GM12872 (cell line): Measurements from ENCODE around the gene MRGPRD.

Source experiments
- CTCF ChIP-seq: IDR thresholded peaks from 3 replicates; pipeline ENCODE4 v1.5.1; 2011; ENCODE audit warnings: low read depth, mild to moderate bottlenecking, low read length, moderate library complexity; ENCODE audit not compliant: insufficient read depth

MRGPRD gene

DNA sequence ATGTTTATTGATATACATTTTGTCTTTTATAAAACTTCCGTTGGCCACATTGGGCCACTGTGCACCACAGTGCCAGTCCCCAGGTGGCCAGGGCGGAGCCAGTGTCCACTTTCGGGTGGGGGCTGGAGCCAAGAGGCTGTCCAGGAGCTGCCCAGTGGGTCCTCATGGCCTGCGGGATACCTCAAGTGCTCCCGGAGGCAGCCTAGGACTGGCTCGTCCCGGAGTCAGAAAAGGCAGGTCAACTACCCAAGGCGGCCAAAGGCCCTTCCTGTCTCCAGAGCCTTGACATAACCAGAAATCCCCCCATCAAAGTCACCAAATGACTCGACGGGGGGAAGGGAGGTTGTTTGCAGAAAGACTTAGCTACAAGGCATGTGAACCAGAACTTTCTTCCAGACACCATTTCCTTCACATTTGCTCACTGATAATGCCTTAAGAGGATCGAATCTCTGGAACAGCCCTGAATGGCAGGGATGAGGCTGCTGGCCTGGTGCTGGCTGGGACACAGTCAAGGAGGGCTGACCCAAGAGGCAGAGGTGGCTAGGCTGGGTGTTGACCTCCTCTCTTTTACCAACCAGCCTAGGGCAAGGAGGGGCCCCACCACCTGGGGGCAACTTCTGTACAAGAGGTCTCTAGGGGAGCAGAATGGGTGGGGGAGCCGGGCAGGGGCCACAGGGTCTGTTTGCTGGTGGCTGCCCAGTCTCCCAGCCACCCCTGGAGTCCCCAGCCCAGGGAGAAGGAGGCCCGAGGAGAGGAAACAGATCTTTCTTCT, 23.8 kb upstream of the MRGPRD start:
- TF ChIP-seq CTCF: no peak

GRCh38 chr11:69003866-69004367, 23.1 kb upstream of the MRGPRD start:
- no peak for TF ChIP-seq CTCF

GRCh38 chr11:69003301-69003865, 22.6 kb upstream of the MRGPRD start:
- no peak for TF ChIP-seq CTCF

GRCh38 chr11:69002570-69003231, 21.9 kb upstream of the MRGPRD start:
- no peak for TF ChIP-seq CTCF

DNA sequence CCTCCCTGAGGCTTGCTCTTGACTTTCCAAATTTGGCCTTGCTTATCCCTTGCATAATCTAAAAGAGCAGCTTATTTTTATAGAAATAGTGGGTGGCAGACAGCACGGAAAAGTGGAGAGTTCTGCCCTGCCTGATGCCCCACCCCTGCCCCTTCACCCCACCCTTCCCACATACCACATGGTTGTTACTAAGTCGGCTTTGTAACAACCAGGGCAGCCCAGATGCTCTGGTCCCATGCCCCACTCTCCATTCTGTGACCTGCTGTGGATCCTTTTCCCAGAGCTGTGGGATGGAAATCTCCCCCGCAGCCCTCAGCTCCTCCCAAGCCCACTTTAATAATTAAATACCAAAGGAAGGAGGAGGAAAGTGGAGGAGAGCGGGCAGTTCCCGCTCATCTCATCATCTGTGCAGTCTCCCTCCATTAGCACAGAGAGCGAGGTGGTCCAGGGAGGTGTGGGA, 21.4 kb upstream of the MRGPRD start:
- TF ChIP-seq CTCF: no peak

DNA sequence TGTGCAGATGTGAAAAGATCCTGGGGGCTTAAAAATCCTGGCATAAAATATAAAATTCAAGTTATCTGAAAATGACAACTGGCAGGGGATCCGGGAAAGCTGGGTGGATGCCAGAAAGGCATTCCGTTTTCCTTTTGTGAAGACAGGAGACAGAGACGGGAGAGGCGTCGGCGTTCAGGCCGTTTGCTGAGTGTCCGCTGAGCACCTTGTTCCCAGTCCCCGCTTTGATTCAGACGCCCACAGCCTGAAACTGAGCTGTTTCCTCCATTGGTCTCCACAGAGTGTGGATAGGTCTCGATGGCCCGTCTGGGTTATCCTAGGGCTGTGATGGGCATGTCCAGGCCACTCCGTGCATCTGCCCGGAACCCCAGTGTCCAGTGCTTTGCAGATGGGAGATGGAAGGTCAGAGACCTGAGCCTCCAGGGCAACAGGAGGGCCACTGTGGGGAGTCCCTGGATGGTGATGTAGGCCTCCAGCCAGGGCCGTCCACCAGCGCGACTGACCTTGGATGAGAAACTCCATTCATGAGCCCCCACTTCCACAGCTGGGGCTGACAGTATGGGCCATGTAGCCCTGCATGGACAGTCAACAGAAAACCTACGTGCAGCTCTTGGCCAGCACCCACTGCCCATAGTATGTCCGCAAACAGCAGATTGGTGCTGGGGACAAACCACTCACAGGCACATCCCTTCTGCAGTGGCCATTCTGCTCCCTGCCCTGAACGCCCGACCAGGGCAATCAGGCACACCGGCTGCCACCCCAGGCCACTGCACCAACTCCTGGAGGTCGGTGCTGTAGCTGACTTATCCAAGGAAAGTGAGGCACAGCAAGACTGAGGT, 20.7 kb upstream of the MRGPRD start:
- no peak for TF ChIP-seq CTCF
